K562 (cell line): ENCODE data around the gene SNX14. TPM values are rescaled to one million over a fixed set of nuclear protein-coding genes. Genes with fewer than 3 reads are reported as not detected.

Experiments
- CREB1 ChIP-seq, 2 experiments: sonication (generic) in 1 of 2; formaldehyde crosslinking in 1 of 2; IDR thresholded peaks; 2 replicates each; pipeline versions ENCODE4 v1.6.1 to v1.8.0; 2012 to 2022; ENCODE audit warnings: inconsistent platforms in 1 of 2, mild to moderate bottlenecking in 1 of 2, missing genetic modification reagents in 1 of 2, moderate library complexity in 1 of 2
- FIP1L1 ChIP-seq: fragments of 200-400 bp; formaldehyde crosslinking; IDR thresholded peaks from 2 replicates; pipeline ENCODE4 v1.6.1; 2018; ENCODE audit warnings: mild to moderate bottlenecking, low read depth, low read length; ENCODE audit not compliant: poor library complexity, severe bottlenecking
- GATAD2A ChIP-seq: fragments of 450-650 bp; IDR thresholded peaks from 2 replicates; pipeline ENCODE4 v1.6.1; 2017
- KDM1A ChIP-seq, 2 experiments: fragments of 450-650 bp; IDR thresholded peaks; 2 replicates each; pipeline ENCODE4 v1.6.1; 2016; ENCODE audit warnings: mild to moderate bottlenecking in 2 of 2
- MTF1 ChIP-seq: fragments of 250-450 bp; sonication (Bioruptor Pico); IDR thresholded peaks from 2 replicates; pipeline ENCODE4 v1.9.0; 2021; ENCODE audit warnings: moderate library complexity, mild to moderate bottlenecking, inconsistent platforms, borderline replicate concordance
- NR4A1 ChIP-seq, 2 experiments: fragments of 250-450 bp in 1 of 2; fragments of 450-650 bp in 1 of 2; sonication (Bioruptor Pico) in 1 of 2; IDR thresholded peaks; 2 replicates each; pipeline versions ENCODE4 v1.4.0 to v1.6.1; 2016 to 2020; ENCODE audit warnings: mild to moderate bottlenecking in 2 of 2, missing compliant biosample characterization in 1 of 2, missing genetic modification characterization in 1 of 2, moderate library complexity in 1 of 2
- SMAD4 ChIP-seq: fragments of 250-450 bp; sonication (Bioruptor Pico); conservative IDR thresholded peaks from 2 replicates; pipeline ENCODE4 v1.8.0; 2021; ENCODE audit warnings: inconsistent platforms, mild to moderate bottlenecking, moderate library complexity
- SMARCC2 ChIP-seq: fragments of 450-650 bp; IDR thresholded peaks from 2 replicates; pipeline ENCODE4 v1.6.1; 2017; ENCODE audit warnings: antibody characterized with exemption, moderate library complexity, mild to moderate bottlenecking, low read depth
- SP1 ChIP-seq: sonication (generic); formaldehyde crosslinking; IDR thresholded peaks from 2 replicates; pipeline ENCODE4 v1.8.1; 2022; ENCODE audit warnings: mild to moderate bottlenecking, missing genetic modification reagents
- STAT5A ChIP-seq: IDR thresholded peaks from 2 replicates; pipeline ENCODE4 v1.6.1; 2012; ENCODE audit warnings: low read length, inconsistent platforms, borderline replicate concordance
- TEAD2 ChIP-seq: fragments of 450-650 bp; IDR thresholded peaks from 2 replicates; pipeline ENCODE4 v1.6.1; 2016; ENCODE audit warnings: missing genetic modification characterization, control low read depth, missing compliant biosample characterization
- ZNF436 ChIP-seq: fragments of 250-450, 450-650 bp; sonication (Bioruptor Pico); formaldehyde crosslinking; IDR thresholded peaks from 2 replicates; pipeline ENCODE4 v1.7.0; 2020; ENCODE audit warnings: mild to moderate bottlenecking
- ZNF766 ChIP-seq: fragments of 200-800 bp; sonication (Bioruptor generic); conservative IDR thresholded peaks from 2 replicates; pipeline ENCODE4 v1.6.1; 2016; ENCODE audit warnings: missing genetic modification characterization, missing compliant biosample characterization
- polyA plus RNA-seq, 8 experiments: library from polyadenylated mRNA; depleted of rRNA in 4 of 8; stranded (reverse) in 5 of 8; unstranded in 3 of 8; fragments of >200 nt; fragmentation: Nextera tagmentation in 2 of 8; fragmentation: Illumina TruSeq in 1 of 8; extraction: Ambion mirVana in 2 of 8; extraction: Trizol in 1 of 8; gene quantifications; 2 replicates each; pipeline versions ENCODE4 v1.2.1 to v1.2.3, GENCODE V29; 2011 to 2014; ENCODE audit warnings: inconsistent platforms in 1 of 8, missing spikeins in 1 of 8
- total RNA-seq, 7 experiments: library from RNA; depleted of rRNA in 6 of 7; stranded (reverse); fragments of >200 nt in 6 of 7; fragmentation: Illumina TruSeq in 2 of 7; extraction: Trizol in 2 of 7; gene quantifications; 2 replicates each; pipeline versions ENCODE4 v1.2.1 to v1.2.3, GENCODE V29; 2011 to 2021; ENCODE audit warnings: low replicate concordance in 1 of 7
- TF ChIP-seq, protein P1 (sequence below): fragments of 250-450 bp; sonication (Bioruptor Pico); IDR thresholded peaks from 2 replicates; pipeline ENCODE4 v1.8.0; 2022; ENCODE audit warnings: inconsistent platforms
- TF ChIP-seq, protein P2 (sequence below): fragments of 450-650 bp; IDR thresholded peaks from 2 replicates; pipeline ENCODE4 v1.6.1; 2018; ENCODE audit not compliant: partially characterized antibody
- TF ChIP-seq, protein P3 (sequence below): sonication (generic); formaldehyde crosslinking; IDR thresholded peaks from 2 replicates; pipeline ENCODE4 v1.8.0; 2023; ENCODE audit warnings: missing genetic modification reagents, mild to moderate bottlenecking, borderline replicate concordance

The SNX14 gene
- total and polyA plus RNA-seq, 9 of the 15 experiments (the other 6 are each of a cell fraction or from before 2014, with no cell fraction given), result 46.5 to 140 (median 71.2) TPM

DNA sequence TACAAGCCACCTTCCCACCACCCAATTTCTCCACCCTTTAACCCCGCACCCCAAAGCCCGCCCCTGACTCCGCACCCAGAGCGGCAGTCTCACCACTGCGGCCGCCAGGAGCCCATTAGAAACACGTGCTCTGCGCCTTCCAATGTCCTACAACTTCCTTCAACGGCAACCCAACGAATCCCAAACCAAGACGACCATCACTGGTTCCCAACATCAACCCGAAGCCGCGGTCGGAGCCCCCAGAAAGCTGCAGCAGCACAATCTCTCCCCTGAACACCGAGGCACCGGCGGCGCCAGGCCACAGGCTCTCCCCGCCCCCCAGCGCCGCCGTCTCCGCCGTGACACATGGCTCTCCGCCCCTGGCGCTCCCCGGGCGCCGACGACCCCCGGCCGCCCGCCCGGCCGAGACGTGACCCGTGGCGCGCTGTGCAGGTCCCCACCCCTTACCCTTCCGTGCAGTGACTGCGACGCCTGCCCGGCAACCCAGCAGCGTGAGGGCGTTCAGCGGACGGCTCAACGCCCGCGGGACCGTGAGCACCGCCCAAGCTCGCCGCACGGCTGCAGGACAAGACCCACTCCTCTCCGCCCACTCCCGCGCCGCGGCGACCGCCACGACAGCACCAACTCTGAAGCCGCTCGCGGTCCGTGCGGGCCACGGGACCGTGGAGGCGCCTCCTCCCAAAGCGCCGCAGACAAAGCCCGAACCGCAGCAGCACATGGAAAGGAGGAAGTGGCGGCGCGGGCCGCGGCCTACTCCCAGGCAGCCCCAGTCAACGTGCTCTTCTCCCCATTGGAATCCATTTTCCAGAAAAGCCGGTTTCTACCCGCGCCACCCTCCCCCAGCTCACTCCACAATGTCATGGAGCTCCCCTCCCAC is 48.5 kb upstream of the SNX14 start (continued):
- TF ChIP-seq CREB1 (IDR thresholded peaks at IDR 0.05) (no peak), CREB1 (CRISPR knock-in tag; IDR thresholded peaks at IDR 0.05) (no peak), NR4A1 (CRISPR knock-in tag; IDR thresholded peaks at IDR 0.05) (no peak), NR4A1 (tag; IDR thresholded peaks at IDR 0.05) (no peak), TEAD2 (tag) (no peak), SMARCC2 (no peak), MTF1 (CRISPR knock-in tag) (no peak), SMAD4 (CRISPR knock-in tag) (peak; percentile 8; the same call in 1 of the 2 replicates), FIP1L1 (peak; percentile 73), SP1 (CRISPR knock-in tag) (peak; percentile 6; the same call in 1 of the 2 replicates), ZNF766 (CRISPR knock-in tag) (no peak), KDM1A (IDR thresholded peaks at IDR 0.05) (no peak), STAT5A (no peak), ZNF436 (CRISPR knock-in tag) (no peak), GATAD2A (no peak)
- TF ChIP-seq, protein P1, sequence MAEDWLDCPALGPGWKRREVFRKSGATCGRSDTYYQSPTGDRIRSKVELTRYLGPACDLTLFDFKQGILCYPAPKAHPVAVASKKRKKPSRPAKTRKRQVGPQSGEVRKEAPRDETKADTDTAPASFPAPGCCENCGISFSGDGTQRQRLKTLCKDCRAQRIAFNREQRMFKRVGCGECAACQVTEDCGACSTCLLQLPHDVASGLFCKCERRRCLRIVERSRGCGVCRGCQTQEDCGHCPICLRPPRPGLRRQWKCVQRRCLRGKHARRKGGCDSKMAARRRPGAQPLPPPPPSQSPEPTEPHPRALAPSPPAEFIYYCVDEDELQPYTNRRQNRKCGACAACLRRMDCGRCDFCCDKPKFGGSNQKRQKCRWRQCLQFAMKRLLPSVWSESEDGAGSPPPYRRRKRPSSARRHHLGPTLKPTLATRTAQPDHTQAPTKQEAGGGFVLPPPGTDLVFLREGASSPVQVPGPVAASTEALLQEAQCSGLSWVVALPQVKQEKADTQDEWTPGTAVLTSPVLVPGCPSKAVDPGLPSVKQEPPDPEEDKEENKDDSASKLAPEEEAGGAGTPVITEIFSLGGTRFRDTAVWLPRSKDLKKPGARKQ, result no peak
- TF ChIP-seq, protein P2, sequence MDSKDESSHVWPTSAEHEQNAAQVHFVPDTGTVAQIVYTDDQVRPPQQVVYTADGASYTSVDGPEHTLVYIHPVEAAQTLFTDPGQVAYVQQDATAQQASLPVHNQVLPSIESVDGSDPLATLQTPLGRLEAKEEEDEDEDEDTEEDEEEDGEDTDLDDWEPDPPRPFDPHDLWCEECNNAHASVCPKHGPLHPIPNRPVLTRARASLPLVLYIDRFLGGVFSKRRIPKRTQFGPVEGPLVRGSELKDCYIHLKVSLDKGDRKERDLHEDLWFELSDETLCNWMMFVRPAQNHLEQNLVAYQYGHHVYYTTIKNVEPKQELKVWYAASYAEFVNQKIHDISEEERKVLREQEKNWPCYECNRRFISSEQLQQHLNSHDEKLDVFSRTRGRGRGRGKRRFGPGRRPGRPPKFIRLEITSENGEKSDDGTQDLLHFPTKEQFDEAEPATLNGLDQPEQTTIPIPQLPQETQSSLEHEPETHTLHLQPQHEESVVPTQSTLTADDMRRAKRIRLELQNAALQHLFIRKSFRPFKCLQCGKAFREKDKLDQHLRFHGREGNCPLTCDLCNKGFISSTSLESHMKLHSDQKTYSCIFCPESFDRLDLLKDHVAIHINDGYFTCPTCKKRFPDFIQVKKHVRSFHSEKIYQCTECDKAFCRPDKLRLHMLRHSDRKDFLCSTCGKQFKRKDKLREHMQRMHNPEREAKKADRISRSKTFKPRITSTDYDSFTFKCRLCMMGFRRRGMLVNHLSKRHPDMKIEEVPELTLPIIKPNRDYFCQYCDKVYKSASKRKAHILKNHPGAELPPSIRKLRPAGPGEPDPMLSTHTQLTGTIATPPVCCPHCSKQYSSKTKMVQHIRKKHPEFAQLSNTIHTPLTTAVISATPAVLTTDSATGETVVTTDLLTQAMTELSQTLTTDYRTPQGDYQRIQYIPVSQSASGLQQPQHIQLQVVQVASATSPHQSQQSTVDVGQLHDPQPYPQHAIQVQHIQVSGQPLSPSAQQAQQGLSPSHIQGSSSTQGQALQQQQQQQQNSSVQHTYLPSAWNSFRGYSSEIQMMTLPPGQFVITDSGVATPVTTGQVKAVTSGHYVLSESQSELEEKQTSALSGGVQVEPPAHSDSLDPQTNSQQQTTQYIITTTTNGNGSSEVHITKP, result no peak
- TF ChIP-seq, protein P3, sequence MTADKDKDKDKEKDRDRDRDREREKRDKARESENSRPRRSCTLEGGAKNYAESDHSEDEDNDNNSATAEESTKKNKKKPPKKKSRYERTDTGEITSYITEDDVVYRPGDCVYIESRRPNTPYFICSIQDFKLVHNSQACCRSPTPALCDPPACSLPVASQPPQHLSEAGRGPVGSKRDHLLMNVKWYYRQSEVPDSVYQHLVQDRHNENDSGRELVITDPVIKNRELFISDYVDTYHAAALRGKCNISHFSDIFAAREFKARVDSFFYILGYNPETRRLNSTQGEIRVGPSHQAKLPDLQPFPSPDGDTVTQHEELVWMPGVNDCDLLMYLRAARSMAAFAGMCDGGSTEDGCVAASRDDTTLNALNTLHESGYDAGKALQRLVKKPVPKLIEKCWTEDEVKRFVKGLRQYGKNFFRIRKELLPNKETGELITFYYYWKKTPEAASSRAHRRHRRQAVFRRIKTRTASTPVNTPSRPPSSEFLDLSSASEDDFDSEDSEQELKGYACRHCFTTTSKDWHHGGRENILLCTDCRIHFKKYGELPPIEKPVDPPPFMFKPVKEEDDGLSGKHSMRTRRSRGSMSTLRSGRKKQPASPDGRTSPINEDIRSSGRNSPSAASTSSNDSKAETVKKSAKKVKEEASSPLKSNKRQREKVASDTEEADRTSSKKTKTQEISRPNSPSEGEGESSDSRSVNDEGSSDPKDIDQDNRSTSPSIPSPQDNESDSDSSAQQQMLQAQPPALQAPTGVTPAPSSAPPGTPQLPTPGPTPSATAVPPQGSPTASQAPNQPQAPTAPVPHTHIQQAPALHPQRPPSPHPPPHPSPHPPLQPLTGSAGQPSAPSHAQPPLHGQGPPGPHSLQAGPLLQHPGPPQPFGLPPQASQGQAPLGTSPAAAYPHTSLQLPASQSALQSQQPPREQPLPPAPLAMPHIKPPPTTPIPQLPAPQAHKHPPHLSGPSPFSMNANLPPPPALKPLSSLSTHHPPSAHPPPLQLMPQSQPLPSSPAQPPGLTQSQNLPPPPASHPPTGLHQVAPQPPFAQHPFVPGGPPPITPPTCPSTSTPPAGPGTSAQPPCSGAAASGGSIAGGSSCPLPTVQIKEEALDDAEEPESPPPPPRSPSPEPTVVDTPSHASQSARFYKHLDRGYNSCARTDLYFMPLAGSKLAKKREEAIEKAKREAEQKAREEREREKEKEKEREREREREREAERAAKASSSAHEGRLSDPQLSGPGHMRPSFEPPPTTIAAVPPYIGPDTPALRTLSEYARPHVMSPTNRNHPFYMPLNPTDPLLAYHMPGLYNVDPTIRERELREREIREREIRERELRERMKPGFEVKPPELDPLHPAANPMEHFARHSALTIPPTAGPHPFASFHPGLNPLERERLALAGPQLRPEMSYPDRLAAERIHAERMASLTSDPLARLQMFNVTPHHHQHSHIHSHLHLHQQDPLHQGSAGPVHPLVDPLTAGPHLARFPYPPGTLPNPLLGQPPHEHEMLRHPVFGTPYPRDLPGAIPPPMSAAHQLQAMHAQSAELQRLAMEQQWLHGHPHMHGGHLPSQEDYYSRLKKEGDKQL (CRISPR knock-in tag), result no peak
